Keratinocyte (primary cell): ENCODE measurements around the gene CISD2. TPM values are rescaled to one million over a fixed set of nuclear protein-coding genes. Genes with fewer than 3 reads are reported as not detected.

Experiments used
- DNase-seq: peaks from one replicate; pipeline ENCODE4 v3.0.0-alpha.2; 2011; ENCODE audit warnings: low read depth, missing footprints, low spot score
- FAIRE-seq: peaks from 2 replicates; lab custom pipeline; 2011; peaks lifted over from hg19 to GRCh38; lab: Jason Lieb, UNC
- H2AFZ ChIP-seq: 2 replicates; pipeline ENCODE4 v1.6.0; 2012; ENCODE audit warnings: low read length, control low read depth, inconsistent platforms; ENCODE audit not compliant: control insufficient read depth
- H3K27ac ChIP-seq: 2 replicates; pipeline ENCODE4 v1.5.1; 2011; ENCODE audit warnings: low read length; ENCODE audit not compliant: control insufficient read depth, insufficient read depth
- H3K27me3 ChIP-seq: 3 replicates; pipeline ENCODE4 v1.6.0; 2011; ENCODE audit warnings: low read length; ENCODE audit not compliant: control insufficient read depth, insufficient read depth; ENCODE audit errors: extremely low read depth
- H3K36me3 ChIP-seq, 2 experiments: 2 replicates in 1 of 2; 3 replicates in 1 of 2; pipeline ENCODE4 v1.5.1; 2011; ENCODE audit warnings: low read length in 2 of 2, mild to moderate bottlenecking in 1 of 2; ENCODE audit not compliant: control insufficient read depth in 2 of 2, insufficient read depth in 2 of 2; ENCODE audit errors: extremely low read depth in 1 of 2
- H3K4me1 ChIP-seq: 3 replicates; pipeline ENCODE4 v1.5.1; 2011; ENCODE audit warnings: low read length; ENCODE audit not compliant: control insufficient read depth, insufficient read depth; ENCODE audit errors: extremely low read depth
- H3K4me2 ChIP-seq: 3 replicates; pipeline ENCODE4 v1.6.0; 2011; ENCODE audit warnings: low read depth, low read length; ENCODE audit not compliant: control insufficient read depth, insufficient read depth; ENCODE audit errors: extremely low read depth
- H3K4me3 ChIP-seq, 3 experiments: fragments of 200-600 bp in 1 of 3; sonication (generic) in 1 of 3; 2 replicates in 2 of 3; 3 replicates in 1 of 3; pipeline ENCODE4 v1.5.1; 2011 to 2016; ENCODE audit warnings: low read length in 3 of 3, mild to moderate bottlenecking in 3 of 3, control low read depth in 2 of 3, inconsistent platforms in 1 of 3, low read depth in 1 of 3, mixed read lengths in 1 of 3, mixed run types in 1 of 3, moderate library complexity in 1 of 3; ENCODE audit not compliant: control insufficient read depth in 2 of 3, insufficient read depth in 2 of 3; ENCODE audit errors: extremely low read depth in 1 of 3
- H3K79me2 ChIP-seq: 2 replicates; pipeline ENCODE4 v1.6.0; 2012; ENCODE audit warnings: low read length; ENCODE audit not compliant: control insufficient read depth, insufficient read depth
- H3K9ac ChIP-seq: 3 replicates; pipeline ENCODE4 v1.6.0; 2011; ENCODE audit warnings: low read length; ENCODE audit not compliant: control insufficient read depth, insufficient read depth; ENCODE audit errors: extremely low read depth
- H3K9me1 ChIP-seq: 3 replicates; pipeline ENCODE4 v1.6.0; 2011; ENCODE audit warnings: low read length; ENCODE audit not compliant: control insufficient read depth, insufficient read depth; ENCODE audit errors: extremely low read depth
- H3K9me3 ChIP-seq: 2 replicates; pipeline ENCODE4 v1.5.1; 2012; ENCODE audit warnings: low read depth, low read length; ENCODE audit not compliant: control insufficient read depth
- H4K20me1 ChIP-seq: 3 replicates; pipeline ENCODE4 v1.6.0; 2011; ENCODE audit warnings: low read length; ENCODE audit not compliant: control insufficient read depth, insufficient read depth; ENCODE audit errors: extremely low read depth
- EZH2 ChIP-seq: IDR thresholded peaks from one replicate; pipeline ENCODE4 v1.6.1; 2012; ENCODE audit warnings: inconsistent platforms, mild to moderate bottlenecking, low read length, moderate library complexity
- dilution Hi-C: fragments of 300-500 bp; cut with MboI; formaldehyde crosslinking; loops from one replicate; pipeline ENCODE4 v1.7.0; 2020; ENCODE audit warnings: low sequenced_read_pairs; ENCODE audit not compliant: extremely low pct_ligation_motif_present
- polyA plus RNA-seq, 5 experiments: library from polyadenylated mRNA; depleted of rRNA in 3 of 5; stranded (reverse) in 3 of 5; stranded (forward) in 1 of 5; unstranded in 1 of 5; fragments of >200 nt; gene quantifications; 1 replicate in 1 of 5; 2 replicates in 3 of 5; 3 replicates in 1 of 5; pipeline versions ENCODE4 v1.2.1 to v1.2.3, GENCODE V29; 2011 to 2012; ENCODE audit warnings: missing spikeins in 2 of 5, low read depth in 1 of 5, low replicate concordance in 1 of 5
- TF ChIP-seq, protein P1 (sequence below), 3 experiments: IDR thresholded peaks in 1 of 3; conservative IDR thresholded peaks in 1 of 3; optimal IDR thresholded peaks in 1 of 3; 2 replicates in 2 of 3; 3 replicates in 1 of 3; pipeline versions ENCODE3 to v1.5.1; 2011; ENCODE audit warnings: low read length in 3 of 3, mild to moderate bottlenecking in 3 of 3, moderate library complexity in 2 of 3, control low read depth in 1 of 3, inconsistent platforms in 1 of 3; ENCODE audit not compliant: insufficient read depth in 2 of 3; ENCODE audit errors: extremely low read depth in 1 of 3

The CISD2 gene
- polyA plus RNA-seq, 1 donor (not counting 4 experiments of a cell fraction or from before 2014, with no cell fraction given): 36.6 TPM

- Histone ChIP-seq H3K27ac (no peak overlapping the region), H3K9me1 (no peaks in the 10 kb centered on the region), H3K4me1 (no peaks in the 10 kb centered on the region), H3K4me2 (no peak overlapping the region), H3K79me2 (no peaks in the 10 kb centered on the region), H2AFZ (no peak overlapping the region), H3K9me3 (no peaks in the 10 kb centered on the region), H3K27me3 (no peaks in the 10 kb centered on the region), H3K9ac (no peak overlapping the region), H3K36me3 (no peaks in the 10 kb centered on the region), H3K4me3 (no peak overlapping the region), H4K20me1 (no peaks in the 10 kb centered on the region)
- DNase-seq: no peak
- FAIRE-seq: no peak
- dilution Hi-C loops: no loop called here
- no peak for TF ChIP-seq EZH2
- TF ChIP-seq, protein P1, sequence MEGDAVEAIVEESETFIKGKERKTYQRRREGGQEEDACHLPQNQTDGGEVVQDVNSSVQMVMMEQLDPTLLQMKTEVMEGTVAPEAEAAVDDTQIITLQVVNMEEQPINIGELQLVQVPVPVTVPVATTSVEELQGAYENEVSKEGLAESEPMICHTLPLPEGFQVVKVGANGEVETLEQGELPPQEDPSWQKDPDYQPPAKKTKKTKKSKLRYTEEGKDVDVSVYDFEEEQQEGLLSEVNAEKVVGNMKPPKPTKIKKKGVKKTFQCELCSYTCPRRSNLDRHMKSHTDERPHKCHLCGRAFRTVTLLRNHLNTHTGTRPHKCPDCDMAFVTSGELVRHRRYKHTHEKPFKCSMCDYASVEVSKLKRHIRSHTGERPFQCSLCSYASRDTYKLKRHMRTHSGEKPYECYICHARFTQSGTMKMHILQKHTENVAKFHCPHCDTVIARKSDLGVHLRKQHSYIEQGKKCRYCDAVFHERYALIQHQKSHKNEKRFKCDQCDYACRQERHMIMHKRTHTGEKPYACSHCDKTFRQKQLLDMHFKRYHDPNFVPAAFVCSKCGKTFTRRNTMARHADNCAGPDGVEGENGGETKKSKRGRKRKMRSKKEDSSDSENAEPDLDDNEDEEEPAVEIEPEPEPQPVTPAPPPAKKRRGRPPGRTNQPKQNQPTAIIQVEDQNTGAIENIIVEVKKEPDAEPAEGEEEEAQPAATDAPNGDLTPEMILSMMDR (optimal IDR thresholded peaks at IDR 0.05 in 1 of 3, IDR thresholded peaks at IDR 0.05 in 1 of 3, conservative IDR thresholded peaks at IDR 0.05 in 1 of 3; ENCODE audit: extremely low read depth in 1 of 3, insufficient read depth in 2 of 3, low read length in 3 of 3): no peak
Measured at GRCh38 chr4:102858828-102859464, 9.8 kb upstream of the CISD2 start.

DNA sequence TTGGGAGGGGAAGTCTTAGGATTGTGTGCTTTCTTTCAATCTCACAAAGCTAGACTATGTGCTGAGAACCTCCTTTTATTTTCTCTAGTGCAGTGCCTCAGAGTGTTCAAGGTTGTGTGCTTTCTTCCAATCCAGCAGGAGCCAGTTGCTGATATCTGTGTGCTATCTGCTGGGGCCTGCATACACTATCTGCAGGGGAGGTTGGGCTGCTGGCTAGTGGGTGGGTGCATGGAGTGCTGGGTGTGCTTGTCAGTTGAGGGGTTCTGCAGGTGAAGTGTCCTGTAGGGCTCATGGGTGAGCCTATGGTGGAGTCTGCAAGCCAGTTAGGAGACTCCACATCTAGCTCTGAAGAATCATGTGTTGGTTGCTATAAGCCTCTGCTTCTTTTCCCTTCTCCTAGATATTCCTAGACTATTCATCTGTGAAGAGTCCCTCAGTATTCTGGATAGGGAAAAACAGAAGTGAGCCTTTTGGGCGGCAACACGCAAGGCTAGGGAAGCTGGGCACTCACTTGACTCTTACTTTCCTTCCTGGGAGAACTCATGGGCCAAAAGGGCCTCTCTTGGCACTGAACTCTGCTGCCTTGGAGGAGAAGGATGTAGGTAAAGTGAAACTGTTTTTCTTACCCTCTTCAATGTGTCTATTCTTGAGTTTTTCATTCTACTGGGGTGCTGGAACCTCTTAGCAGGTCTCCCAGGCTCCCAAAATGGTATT is 8.0 kb upstream of the CISD2 start:
- Histone ChIP-seq H3K9me3 (no peaks in the 10 kb centered on the region), H2AFZ (no peak overlapping the region), H3K9me1 (no peaks in the 10 kb centered on the region), H3K4me2 (no peak overlapping the region), H3K9ac (no peak overlapping the region), H3K27me3 (no peaks in the 10 kb centered on the region), H3K4me3 (no peak overlapping the region), H3K4me1 (no peaks in the 10 kb centered on the region), H4K20me1 (no peaks in the 10 kb centered on the region), H3K79me2 (peaks cover 1% of the 10 kb centered on the region), H3K36me3 (no peaks in the 10 kb centered on the region), H3K27ac (no peak overlapping the region)
- TF ChIP-seq, protein P1 (optimal IDR thresholded peaks at IDR 0.05 in 1 of 3, IDR thresholded peaks at IDR 0.05 in 1 of 3, conservative IDR thresholded peaks at IDR 0.05 in 1 of 3; ENCODE audit: extremely low read depth in 1 of 3, insufficient read depth in 2 of 3, low read length in 3 of 3): no peak
- no peak for TF ChIP-seq EZH2
- dilution Hi-C loops: no loop called here
- DNase-seq (no peak), FAIRE-seq (no peak)
